ENCODE results near the gene TTC22.
A peak's percentile ranks its signal among the peaks of the same experiment; 100 is the strongest.

The TTC22 gene

DNA sequence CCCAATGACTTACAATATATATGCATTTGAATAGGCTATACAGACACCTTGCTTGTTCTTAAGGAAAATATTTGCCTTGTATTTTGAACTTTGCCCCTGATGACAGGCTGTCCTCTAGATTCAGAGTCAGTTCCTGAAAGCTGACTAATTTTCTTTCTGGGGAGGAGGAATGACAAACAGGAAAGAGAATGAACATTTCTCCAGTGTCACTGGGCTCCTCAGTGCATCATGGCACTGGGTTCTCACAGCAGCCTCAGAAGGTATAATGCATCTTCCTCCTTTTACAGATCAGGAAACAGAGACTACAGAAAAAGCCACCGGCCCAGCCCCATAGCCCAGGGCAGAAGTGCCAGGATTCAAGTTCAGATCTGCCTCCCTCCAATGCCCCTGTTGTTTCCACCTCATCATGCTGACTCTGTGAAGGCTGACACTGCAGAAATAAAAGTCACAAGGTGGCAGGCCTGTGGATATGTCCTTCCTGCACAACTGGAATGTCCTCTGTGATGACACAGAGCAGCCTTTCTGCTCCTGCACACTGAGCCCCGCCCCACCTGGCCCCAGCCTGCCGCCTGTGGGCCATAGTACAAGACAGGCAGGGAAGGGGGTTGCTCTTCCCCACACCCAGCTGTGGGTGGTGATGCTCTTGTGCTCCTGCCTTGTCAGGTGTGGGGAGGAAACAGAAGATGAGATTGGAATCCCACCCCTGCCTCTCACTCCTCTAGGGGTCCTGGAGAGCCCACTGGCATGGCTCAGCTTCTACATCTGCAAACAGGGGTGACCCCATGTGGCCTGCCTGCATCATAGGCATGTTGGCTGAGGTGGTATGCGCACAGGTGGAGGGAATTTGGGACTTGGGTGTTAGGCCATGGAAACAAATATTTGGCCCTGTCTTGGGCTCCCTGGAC lies 6.4 kb downstream of the TTC22 start:
- peak; percentile 46 for DNase-seq (ENCODE audit: low read depth)
- H3K4me3 ChIP-seq (ENCODE audit: low read depth, low read length): no peak overlapping the region
- TF ChIP-seq, protein P1, sequence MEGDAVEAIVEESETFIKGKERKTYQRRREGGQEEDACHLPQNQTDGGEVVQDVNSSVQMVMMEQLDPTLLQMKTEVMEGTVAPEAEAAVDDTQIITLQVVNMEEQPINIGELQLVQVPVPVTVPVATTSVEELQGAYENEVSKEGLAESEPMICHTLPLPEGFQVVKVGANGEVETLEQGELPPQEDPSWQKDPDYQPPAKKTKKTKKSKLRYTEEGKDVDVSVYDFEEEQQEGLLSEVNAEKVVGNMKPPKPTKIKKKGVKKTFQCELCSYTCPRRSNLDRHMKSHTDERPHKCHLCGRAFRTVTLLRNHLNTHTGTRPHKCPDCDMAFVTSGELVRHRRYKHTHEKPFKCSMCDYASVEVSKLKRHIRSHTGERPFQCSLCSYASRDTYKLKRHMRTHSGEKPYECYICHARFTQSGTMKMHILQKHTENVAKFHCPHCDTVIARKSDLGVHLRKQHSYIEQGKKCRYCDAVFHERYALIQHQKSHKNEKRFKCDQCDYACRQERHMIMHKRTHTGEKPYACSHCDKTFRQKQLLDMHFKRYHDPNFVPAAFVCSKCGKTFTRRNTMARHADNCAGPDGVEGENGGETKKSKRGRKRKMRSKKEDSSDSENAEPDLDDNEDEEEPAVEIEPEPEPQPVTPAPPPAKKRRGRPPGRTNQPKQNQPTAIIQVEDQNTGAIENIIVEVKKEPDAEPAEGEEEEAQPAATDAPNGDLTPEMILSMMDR (conservative IDR thresholded peaks at IDR 0.05; ENCODE audit: low read depth, low read length): no peak

- DNase-seq (ENCODE audit: low read depth): no peak
- H3K4me3 ChIP-seq (ENCODE audit: low read depth, low read length): no peak overlapping the region
- TF ChIP-seq, protein P1 (conservative IDR thresholded peaks at IDR 0.05; ENCODE audit: low read depth, low read length): no peak
Measured at GRCh38 chr1:54792686-54793282, 8.3 kb downstream of the TTC22 start.

- no peak overlapping the region for H3K4me3 ChIP-seq (ENCODE audit: low read depth, low read length)
- TF ChIP-seq, protein P1 (conservative IDR thresholded peaks at IDR 0.05; ENCODE audit: low read depth, low read length): peak; percentile 83
- peak; percentile 66 for DNase-seq (ENCODE audit: low read depth)
Measured at GRCh38 chr1:54791880-54792522, 9.1 kb downstream of the TTC22 start.

- TF ChIP-seq, protein P1 (conservative IDR thresholded peaks at IDR 0.05; ENCODE audit: low read depth, low read length): no peak
- no peak overlapping the region for H3K4me3 ChIP-seq (ENCODE audit: low read depth, low read length)
- no peak for DNase-seq (ENCODE audit: low read depth)
Measured at GRCh38 chr1:54788459-54788858, 12.7 kb downstream of the TTC22 start.

DNA sequence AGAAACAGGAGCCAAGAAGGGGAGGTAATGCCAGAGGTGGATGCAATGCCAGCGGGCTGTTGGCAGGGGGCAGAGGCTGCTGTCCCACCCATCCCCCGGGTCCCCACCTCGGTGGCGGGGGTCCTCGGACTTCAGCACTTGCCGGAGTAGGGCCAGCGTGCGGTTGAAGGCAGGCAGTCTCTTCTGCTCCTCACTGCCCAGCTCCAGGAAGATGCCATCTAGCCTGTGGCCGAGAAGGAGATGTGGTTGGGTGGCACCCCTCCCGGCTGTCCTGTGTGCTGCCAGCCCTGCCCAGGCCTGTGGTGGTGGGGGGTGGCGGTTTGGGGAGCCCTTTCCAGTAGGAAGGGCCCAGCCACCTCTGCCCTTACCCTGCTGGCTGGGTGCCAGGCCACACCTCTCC lies 13.5 kb downstream of the TTC22 start:
- H3K4me3 ChIP-seq (ENCODE audit: low read depth, low read length): no peak overlapping the region
- no peak for DNase-seq (ENCODE audit: low read depth)
- TF ChIP-seq, protein P1 (conservative IDR thresholded peaks at IDR 0.05; ENCODE audit: low read depth, low read length): no peak

DNA sequence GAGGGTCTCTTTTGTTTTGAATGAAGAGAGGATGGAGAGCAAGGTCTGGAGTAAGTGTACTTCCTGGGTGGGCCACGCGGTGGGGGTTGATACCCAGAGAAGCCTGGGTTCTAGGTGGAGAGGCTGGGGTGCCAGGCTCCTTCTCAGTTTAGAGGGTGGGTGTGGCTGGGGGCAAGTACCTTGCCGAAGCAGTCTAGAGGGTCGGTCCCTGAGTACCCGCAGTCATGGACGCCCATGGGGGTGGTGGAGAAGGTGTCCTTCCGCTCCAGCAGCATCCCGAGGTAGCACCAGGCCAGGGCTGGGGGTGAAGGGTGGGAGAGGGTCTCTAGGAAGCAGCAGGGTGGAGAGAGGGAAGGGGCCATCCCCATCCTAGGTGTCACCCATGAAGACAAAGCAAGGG lies 14.3 kb downstream of the TTC22 start:
- DNase-seq (ENCODE audit: low read depth): no peak
- H3K4me3 ChIP-seq (ENCODE audit: low read depth, low read length): no peak overlapping the region
- TF ChIP-seq, protein P1 (conservative IDR thresholded peaks at IDR 0.05; ENCODE audit: low read depth, low read length): no peak
